ENCODE measurements around the gene ABO.
"Not testable (repeated sequence)": the region's sequence is repeated elsewhere in the genome, so short reads cannot be mapped to it uniquely, and the experiment has no call there.

ABO gene

DNA sequence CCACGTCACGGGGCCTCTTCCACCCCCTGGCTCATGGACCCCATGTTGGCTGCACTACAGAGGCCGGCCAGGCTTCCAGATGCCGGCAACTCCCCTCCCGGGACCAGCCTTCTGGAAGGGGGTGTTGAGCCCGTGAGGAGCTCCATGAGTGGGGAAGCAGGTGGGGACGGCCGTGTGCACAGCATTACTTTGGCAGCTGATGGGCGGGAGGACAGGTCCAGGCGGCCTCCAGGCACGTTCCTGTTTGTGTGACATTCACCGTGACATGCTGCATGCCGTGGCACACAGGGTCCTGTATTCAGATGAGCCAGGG, 29.1 kb upstream of the ABO start:
- no peak for DNase-seq (ENCODE audit: low read depth)
- TF ChIP-seq, protein P1, sequence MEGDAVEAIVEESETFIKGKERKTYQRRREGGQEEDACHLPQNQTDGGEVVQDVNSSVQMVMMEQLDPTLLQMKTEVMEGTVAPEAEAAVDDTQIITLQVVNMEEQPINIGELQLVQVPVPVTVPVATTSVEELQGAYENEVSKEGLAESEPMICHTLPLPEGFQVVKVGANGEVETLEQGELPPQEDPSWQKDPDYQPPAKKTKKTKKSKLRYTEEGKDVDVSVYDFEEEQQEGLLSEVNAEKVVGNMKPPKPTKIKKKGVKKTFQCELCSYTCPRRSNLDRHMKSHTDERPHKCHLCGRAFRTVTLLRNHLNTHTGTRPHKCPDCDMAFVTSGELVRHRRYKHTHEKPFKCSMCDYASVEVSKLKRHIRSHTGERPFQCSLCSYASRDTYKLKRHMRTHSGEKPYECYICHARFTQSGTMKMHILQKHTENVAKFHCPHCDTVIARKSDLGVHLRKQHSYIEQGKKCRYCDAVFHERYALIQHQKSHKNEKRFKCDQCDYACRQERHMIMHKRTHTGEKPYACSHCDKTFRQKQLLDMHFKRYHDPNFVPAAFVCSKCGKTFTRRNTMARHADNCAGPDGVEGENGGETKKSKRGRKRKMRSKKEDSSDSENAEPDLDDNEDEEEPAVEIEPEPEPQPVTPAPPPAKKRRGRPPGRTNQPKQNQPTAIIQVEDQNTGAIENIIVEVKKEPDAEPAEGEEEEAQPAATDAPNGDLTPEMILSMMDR (conservative IDR thresholded peaks at IDR 0.05; ENCODE audit: low read length): no peak
- no peak overlapping the region for H3K4me3 ChIP-seq (ENCODE audit: low read length)

DNA sequence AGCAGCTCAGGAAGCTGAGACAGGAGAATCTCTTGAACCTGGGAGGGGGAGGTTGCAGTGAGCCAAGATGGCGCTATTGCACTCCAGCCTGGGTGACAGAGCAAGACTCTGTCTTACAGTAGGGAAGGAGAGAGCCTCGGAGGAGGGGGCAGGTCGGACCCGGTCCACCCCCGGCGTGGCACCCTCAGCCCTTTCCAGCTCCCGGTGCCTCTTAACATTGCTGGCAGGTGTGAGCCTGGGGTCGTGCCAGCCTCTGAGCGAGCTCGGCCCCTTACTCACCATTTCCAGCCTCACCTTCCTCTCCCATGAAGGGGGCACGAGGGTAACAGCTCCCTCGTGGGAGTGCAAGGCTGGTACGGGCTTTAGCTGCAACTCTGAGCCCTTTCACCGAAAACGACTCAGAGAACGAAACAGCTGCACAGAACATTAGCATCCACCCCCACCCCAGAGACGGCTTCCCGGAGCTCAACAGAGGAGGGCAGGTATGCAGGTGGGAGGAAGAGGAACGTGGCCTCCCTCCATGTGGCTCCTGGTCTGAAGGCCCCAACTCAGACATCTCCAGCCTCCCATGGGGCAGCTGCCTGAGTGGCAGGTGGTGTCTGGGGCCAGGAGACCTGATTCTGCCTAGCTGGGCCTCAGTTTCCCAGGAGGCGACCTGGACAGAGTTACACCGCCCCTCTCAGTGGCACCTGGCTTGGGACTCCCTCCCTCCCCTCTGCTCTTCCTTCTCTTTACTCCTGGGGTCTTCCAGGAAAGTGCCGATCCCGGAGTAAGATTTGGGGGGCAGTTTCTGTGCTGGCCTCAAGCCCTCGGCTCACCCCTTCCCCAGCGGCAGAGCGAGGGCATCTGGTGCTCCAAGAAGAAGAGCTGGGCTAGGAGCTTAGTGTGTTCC, 28.5 kb upstream of the ABO start:
- H3K4me3 ChIP-seq (ENCODE audit: low read length): no peak overlapping the region
- no peak for DNase-seq (ENCODE audit: low read depth)
- TF ChIP-seq, protein P1 (conservative IDR thresholded peaks at IDR 0.05; ENCODE audit: low read length): no peak

DNA sequence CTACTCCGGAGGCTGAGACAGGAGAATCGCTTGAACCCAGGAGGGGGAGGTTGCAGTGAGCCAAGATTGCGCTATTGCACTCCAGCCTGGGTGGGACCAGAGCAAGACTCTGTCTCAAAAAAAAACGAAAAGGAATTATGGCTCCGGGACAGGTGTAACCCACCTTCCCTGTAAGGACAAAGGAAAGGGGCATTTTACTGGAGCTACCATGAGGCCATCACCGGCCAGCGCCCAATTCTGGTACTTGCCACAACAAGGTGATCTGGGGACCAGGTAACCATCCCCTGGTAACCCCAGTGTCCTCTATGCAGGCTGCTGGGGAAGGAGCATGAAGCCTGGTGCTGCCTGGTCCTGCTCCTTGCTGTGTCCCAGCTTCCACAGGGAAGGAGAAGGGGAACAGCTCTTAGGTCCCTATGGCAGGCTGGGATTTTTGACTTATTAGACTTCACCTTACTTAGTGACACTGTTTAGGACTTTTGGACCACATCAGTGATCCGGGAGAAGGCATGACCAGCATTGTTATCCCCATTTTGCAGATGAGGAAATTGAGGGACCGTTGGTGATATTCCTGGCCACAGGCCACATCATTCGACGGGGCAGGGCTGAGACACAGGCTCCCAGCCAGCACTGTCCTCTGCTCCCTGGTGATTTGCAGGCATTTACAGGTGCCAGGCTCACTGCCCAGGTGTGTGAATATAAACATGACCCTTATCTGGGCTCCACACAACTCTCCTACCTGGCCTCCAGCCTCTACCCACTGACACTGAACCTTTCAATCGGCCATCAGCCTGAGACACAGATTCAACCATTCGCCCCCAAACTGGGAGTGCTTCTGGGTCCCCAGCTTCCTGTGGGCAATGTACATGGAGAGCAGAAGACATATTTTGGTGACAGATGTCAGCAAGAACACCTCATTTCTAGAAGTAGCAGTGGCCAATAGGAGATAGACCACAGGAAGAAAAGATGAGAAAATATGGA, 26.5 kb upstream of the ABO start:
- H3K4me3 ChIP-seq (ENCODE audit: low read length): no peak overlapping the region
- TF ChIP-seq, protein P1 (conservative IDR thresholded peaks at IDR 0.05; ENCODE audit: low read length): no peak
- DNase-seq (ENCODE audit: low read depth): no peak

DNA sequence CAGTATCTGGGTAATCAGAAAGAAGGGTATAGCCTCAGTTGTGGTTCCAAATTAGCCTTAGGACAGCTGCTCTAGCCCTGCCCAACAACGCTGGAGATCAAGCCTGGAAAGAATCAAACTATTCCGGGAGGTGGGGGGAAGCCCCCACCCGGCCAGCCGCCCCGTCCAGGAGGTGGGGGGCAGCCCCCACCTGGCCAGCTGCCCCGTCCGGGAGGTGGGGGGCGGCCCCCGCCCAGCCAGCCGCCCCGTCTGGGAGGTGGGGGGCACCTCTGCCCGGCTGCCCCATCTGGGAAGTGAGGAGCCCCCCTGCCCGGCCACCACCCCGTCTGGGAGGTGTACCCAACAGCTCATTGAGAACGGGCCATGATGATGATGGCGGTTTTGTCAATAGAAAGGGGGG, 25.0 kb upstream of the ABO start:
- not testable (repeated sequence) for DNase-seq (ENCODE audit: low read depth); H3K4me3 ChIP-seq (ENCODE audit: low read length)

DNA sequence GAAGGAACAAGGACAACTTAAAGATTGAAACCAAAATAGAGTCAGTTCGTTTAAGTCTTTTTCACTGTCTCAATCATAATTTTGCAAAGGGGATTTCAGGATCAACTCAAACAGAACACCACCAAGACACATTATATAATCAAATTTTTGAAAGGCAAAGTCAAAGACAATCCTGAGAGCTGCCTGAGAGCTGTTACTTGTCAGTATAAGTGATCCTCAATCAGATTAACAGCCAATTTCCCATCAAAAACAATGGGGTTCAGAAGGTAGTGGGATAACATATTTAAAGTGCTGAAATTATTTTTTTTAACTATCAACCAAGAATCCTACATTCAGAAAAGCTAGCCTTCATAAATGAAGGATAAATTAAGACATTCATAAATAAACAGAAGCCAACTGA, 19.3 kb upstream of the ABO start:
- no peak overlapping the region for H3K4me3 ChIP-seq (ENCODE audit: low read length)
- no peak for DNase-seq (ENCODE audit: low read depth)
- TF ChIP-seq, protein P1 (conservative IDR thresholded peaks at IDR 0.05; ENCODE audit: low read length): no peak

DNA sequence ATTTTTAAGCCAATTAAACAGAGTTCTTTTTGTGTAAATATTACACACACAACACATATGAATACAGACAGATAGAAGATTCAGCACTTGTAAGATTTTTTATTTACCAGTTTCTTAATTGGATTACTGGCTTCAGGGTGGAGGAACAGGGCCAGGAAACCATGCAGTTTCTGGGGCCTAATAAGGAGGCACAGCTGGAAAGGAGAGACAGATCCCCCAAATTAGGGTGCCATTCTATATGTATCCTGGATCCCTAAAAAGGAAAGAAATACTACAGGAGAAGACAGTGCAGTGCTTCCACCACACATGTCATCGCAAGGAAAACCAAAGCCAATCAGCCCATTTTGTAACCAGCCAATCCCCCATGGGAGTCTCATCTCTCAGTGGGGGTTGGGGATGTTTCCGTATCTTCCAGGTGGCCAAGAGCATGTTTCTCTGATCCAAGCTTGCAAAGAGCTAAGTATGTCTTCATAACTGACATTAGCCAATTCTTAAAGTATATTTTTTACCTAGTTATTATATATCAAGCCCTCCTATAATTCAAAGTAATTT, 15.8 kb upstream of the ABO start:
- TF ChIP-seq, protein P1 (conservative IDR thresholded peaks at IDR 0.05; ENCODE audit: low read length): no peak
- H3K4me3 ChIP-seq (ENCODE audit: low read length): no peak overlapping the region
- DNase-seq (ENCODE audit: low read depth): no peak

DNA sequence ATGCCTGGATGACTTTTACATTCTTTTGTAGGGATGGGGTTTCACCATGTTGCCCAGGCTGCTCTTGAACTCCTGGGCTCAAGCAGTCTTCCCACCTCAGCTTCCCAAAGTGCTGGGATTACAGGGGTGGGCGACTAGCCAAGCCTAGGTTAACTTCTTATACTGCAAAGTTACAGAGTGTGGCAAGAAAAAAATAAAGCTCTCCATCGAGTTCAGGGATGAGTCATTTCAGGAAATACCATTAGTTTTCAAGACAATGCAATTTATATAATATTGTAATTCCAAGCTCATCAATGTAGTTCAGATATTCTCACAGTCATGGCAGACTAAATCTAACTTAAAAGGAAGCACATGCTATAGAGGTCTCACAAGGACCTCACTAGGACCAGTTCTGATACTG, 11.5 kb upstream of the ABO start:
- TF ChIP-seq, protein P1 (conservative IDR thresholded peaks at IDR 0.05; ENCODE audit: low read length): no peak
- no peak for DNase-seq (ENCODE audit: low read depth)
- no peak overlapping the region for H3K4me3 ChIP-seq (ENCODE audit: low read length)
